ENCODE measurements around the gene ZNF230.

Gene ZNF230

DNA sequence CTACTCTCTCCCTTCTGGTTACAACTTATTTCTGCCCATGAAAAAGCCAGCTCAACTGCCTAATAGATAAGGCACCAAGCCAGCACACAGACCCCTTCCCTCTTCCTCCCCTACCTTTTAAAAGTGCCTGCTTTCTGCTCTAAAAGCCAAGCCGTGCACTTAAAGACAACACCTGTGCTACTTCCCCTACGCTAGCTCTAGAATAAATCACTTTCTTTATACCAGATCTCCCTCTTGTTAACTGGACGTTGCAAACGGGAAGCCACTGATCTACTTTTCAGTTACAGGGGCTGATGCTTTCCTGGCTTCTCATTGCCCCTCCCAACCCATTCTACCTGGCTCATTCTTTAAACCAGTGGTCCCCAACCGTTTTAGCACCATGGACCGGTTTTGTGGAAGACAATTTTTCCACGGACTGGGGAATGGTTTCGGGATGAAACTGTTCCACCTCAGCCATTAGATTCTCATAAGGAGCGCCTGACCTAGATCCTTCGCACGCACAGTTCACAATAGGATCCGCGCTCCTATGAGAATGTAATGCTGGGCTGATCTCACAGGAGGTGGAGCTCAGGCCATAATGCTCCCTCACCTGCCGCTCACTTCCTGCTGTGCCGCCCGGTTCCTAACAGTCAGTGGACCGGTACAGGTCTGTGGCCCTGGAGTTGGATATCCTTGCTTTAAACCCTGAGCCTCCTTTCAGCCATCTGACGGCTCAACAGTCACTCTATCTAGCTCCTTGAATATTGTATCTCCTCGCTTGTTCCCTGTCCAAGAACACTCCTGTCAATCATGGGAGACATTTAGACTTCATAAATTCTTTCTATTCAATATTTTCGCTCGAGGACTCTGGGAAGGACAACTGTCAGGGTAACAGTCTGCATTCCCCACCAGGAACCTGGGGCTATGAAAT, 48.2 kb downstream of the ZNF230 start:
- peak; percentile 5 for DNase-seq

DNA sequence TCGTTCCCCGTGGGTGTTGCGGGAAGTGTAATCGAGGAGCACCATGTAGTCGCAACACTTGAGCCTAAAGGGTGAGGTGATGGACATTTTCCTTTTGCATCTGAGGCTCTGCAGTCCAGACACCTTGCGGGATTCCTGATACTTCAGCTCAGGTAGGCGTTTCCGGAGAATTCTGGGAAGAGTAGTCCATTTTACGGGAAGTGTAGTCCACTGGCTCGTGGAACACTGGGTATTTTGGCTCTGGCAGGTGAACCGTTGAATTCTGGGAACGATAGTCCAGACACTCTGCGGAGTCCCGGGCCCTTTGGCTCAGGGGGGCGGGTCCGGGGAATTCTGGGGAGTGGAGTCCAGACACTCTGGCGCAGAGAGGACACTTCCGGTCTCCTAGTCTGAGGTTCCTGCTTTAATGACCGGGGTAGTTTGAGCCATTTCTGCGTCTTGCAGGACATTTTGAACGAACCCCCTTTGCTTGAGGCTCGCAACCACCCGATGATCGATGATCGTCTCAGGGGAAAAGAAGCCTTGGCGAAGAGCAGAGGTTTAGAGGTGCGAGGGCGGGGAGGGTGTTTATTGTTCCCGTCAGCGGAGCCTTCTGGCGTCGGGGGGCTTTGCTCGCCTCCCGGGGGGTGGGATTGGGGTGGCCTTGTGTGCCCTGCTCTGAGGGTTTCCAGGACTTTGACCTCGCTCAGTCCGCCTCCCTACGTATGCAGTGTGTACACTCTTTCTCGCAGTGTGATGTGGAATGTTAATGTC, 49.1 kb downstream of the ZNF230 start, which contains the start of gene ZNF223:
TSS of gene ZNF223 (plus strand) at position 387 of the 753 bp plus-strand sequence. CDS start 3,141 bp downstream, outside the sequence.
- peak; percentile 86 for DNase-seq

DNA sequence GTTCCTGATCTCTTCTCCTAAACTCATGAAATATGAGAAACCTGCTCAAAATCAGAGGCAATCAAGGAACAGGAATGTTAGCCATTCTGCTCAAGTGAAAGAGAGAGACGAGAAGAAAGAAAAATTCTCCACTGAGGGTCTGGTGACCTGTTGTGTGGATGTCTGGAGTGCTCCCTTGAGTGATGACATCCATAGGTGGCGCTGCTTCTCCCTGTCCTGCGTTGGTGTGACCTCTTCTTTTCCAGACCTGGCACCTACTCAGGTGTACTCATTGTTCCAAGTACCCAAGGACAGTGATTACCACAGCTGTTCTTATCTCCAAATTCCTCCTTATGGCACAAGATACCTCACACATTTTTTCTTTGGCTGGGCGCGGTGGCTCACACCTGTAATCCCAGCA, 53.1 kb downstream of the ZNF230 start:
- DNase-seq: no peak

DNA sequence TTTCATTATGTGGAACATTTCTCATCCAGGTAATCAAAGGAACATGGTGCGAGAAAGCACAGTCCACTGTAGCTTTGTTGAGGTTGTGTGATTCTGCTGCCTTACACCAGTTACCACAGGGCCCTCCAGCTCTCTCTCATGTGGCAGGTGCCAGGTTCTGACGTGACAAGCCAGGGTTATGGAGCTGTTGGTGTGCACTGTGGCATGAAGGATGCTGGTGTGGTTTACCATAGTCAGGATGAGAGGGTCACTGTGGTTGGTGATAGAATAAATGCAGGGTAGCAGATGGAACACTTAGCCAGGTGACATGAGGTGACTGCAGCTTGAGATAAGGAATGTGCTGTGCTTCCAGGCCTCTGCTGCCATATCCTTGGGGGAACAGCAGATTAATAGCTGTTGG, 56.5 kb downstream of the ZNF230 start:
- DNase-seq: no peak

DNA sequence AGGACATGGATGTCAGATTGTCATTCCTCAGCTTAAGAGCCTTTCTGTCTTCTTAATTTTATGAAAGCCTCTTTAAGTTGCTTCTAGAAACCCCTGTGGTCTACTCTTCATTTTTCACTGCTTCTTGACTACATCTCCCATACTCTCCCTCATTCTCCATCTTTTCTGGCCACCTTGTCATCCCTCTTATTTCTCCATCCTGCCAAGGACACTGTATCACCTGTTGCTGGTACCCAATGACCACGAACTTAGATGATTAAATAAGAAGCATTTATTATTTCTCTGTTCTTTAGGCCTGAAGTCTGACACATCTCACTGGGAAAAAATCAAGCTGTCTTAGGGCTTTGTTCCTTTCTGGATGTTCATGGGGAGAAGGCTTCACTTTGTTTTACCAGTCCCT, 58.3 kb downstream of the ZNF230 start:
- DNase-seq: no peak
